EL (cell line): ENCODE measurements around the gene RALGAPA1.
"Not testable (repeated sequence)": the region's sequence is repeated elsewhere in the genome, so short reads cannot be mapped to it uniquely, and the experiment has no call there.

Source experiments
- DNase-seq: peaks from one replicate; pipeline ENCODE4 v3.0.0-alpha.2; 2016

The RALGAPA1 gene

GRCh38 chr14:35760143-35760542 lies 49.0 kb downstream of the RALGAPA1 start:
- no peak for DNase-seq

GRCh38 chr14:35758523-35759129 lies 50.5 kb downstream of the RALGAPA1 start:
- DNase-seq, result no peak

GRCh38 chr14:35754671-35755070 lies 54.4 kb downstream of the RALGAPA1 start:
- no peak for DNase-seq

GRCh38 chr14:35752380-35752779 lies 56.7 kb downstream of the RALGAPA1 start:
- no peak for DNase-seq

GRCh38 chr14:35750202-35750904 lies 58.7 kb downstream of the RALGAPA1 start:
- DNase-seq, result no peak

GRCh38 chr14:35747379-35747778 lies 61.7 kb downstream of the RALGAPA1 start:
- no peak for DNase-seq

GRCh38 chr14:35742442-35742841 lies 66.7 kb downstream of the RALGAPA1 start:
- no peak for DNase-seq

GRCh38 chr14:35742032-35742371 lies 67.1 kb downstream of the RALGAPA1 start:
- DNase-seq, result no peak

- DNase-seq, result no peak
Measured at GRCh38 chr14:35741345-35742031, 67.6 kb downstream of the RALGAPA1 start.

GRCh38 chr14:35740215-35740614 lies 68.9 kb downstream of the RALGAPA1 start:
- DNase-seq, result no peak

GRCh38 chr14:35735163-35735562 lies 73.9 kb downstream of the RALGAPA1 start:
- not testable (repeated sequence) for DNase-seq

- not testable (repeated sequence) for DNase-seq
Measured at GRCh38 chr14:35733510-35733909, 75.6 kb downstream of the RALGAPA1 start.

- no peak for DNase-seq
Measured at GRCh38 chr14:35730871-35731270, 78.2 kb downstream of the RALGAPA1 start.

- no peak for DNase-seq
Measured at GRCh38 chr14:35727764-35728163, 81.3 kb downstream of the RALGAPA1 start.

- DNase-seq, result no peak
Measured at GRCh38 chr14:35725930-35726329, 83.2 kb downstream of the RALGAPA1 start.

- DNase-seq, result no peak
Measured at GRCh38 chr14:35715079-35715478, 94.0 kb downstream of the RALGAPA1 start.

- DNase-seq, result no peak
Measured at GRCh38 chr14:35712466-35712865, 96.6 kb downstream of the RALGAPA1 start.

GRCh38 chr14:35708062-35708461 lies 101.0 kb downstream of the RALGAPA1 start:
- peak; percentile 25 for DNase-seq

- no peak for DNase-seq
Measured at GRCh38 chr14:35705636-35706035, 103.5 kb downstream of the RALGAPA1 start.

- DNase-seq, result no peak
Measured at GRCh38 chr14:35704793-35705493, 104.2 kb downstream of the RALGAPA1 start.

- DNase-seq, result no peak
Measured at GRCh38 chr14:35701531-35701930, 107.6 kb downstream of the RALGAPA1 start.

- DNase-seq, result no peak
Measured at GRCh38 chr14:35699791-35700444, 109.2 kb downstream of the RALGAPA1 start.

GRCh38 chr14:35696575-35696974 lies 112.5 kb downstream of the RALGAPA1 start:
- DNase-seq, result no peak
